Measurements from ENCODE around the gene FUOM.
"Not testable (repeated sequence)": the region's sequence is repeated elsewhere in the genome, so short reads cannot be mapped to it uniquely, and the experiment has no call there.

FUOM gene

DNA sequence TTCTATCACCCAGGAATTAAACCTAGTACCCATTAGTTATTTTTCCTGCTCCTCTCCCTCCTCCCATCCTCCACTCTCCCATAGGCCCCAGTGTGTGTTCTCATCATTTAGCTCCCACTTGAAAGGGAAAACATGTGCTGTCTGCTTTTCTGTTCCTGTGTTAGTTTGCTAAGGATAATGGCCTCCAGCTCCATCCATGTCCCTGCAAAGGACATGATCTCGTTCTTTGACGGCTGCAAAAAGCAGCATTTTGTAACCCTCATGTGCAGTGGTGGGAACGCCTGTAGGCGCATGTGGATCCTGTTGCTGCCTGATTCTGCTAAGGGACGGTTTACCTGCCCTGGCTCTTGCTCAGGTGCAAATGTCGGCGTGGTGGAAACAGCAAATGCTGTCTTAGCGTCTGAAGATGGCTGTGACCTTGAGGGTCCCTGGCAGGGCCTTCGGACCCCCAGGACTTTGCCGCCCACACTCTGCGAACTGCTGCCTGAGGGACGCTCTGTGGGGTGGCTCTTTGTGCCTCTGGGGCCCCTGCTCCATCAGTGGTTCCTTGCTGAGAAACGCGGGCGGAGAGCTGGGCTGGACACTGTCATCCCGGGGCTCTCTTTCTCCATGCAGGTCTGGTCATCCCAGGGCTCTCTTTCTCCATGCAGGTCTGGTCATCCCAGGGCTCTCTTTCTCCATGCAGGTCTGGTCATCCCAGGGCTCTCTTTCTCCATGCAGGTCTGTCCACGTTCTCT, 30.6 kb upstream of the FUOM start:
- DNase-seq: no peak

DNA sequence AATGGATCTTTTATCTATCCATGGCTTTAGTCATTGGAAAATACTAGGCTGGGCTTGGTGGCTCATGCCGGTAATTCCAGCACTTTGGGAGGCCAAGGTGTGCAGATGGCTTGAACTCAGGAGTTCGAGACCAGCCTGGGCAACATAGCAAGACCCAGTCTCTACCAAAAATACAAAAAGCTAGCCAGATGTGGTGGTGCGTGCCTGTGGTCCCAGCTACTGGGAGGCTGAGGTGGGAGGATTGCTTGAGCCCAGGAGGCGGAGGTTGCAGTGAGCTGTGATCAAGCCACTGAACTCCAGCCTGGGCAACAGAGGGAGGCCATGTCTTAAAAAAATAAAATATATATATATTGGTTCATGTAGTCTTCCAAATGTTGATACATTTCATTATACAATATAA, 29.1 kb upstream of the FUOM start:
- not testable (repeated sequence) for DNase-seq

DNA sequence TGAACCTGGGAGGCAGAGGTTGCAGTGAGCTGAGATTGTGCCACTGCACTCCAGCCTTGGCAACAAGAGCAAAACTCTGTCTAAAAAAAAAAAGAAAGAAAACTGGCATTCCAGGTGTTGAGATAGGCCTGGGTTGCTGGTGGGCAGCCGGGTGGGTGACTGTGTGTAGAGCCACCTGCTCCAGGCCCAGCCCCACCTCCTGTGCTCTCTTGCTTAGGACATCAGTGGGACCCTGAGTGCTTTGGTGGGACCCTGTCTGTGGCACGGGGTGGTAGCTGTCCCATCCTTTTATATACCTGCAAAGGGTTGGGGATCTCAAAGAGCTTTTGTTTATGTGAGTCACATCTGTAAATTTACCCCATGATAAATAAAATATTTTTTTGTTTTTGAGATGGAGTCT, 27.4 kb upstream of the FUOM start:
- no peak for DNase-seq

DNA sequence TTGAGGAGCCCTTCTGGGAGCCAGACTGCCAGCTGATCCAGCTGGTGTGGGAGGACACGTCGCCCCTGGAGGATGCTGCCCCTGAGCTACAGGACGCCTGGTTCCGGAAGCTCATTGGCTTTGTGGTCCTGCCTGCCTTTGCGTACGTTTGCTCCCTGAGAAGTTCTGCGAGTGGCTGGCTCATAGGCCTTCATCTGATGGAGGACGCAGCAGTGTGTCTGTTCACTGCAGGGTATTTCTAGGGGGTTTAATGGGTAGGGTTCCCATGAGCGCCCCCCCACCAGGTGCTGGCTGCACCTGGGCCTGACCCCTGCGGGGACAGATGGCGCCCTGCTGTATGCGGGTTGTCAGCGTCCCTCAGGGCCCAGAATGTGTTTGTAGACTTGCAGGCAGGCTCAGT, 26.3 kb upstream of the FUOM start:
- DNase-seq: no peak

DNA sequence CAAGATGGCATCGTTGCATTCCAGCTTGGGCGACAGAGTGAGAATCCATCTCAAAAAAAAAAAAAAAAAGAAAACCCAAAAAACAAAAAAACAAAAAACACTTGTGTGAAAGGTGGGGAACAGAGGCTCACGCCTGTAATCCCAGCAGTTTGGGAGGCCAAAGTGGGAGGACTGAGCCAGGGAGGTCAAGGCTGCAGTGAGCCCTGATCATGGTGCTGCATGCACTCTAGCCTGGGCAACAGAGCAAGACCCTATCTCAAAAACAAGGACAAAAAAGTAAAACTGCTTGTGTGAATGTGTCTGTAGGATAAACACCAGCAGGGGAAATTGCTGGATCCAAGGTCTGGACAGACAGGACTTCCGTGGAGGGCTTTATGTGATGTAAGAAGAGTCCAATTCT, 25.7 kb upstream of the FUOM start:
- no peak for DNase-seq

DNA sequence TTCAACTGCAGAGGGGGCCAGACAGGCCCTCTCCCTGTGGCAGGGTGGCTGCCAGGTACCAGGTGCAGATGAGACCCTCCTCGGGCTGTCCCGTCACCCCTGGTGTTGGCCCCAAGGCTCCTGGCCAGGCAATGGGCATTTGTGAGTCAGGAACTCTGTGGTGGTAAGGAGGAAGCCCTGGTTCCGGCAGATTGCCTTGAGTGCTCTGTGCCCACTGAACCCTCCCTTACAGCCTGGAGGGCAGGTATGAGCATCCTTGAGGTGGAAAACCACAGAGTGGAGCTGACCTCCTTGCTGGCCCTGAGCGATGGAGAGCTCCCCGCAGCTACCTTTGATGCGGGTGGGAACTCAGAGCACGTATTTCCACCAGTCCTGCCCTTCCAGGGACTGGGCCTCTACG, 23.2 kb upstream of the FUOM start:
- no peak for DNase-seq

DNA sequence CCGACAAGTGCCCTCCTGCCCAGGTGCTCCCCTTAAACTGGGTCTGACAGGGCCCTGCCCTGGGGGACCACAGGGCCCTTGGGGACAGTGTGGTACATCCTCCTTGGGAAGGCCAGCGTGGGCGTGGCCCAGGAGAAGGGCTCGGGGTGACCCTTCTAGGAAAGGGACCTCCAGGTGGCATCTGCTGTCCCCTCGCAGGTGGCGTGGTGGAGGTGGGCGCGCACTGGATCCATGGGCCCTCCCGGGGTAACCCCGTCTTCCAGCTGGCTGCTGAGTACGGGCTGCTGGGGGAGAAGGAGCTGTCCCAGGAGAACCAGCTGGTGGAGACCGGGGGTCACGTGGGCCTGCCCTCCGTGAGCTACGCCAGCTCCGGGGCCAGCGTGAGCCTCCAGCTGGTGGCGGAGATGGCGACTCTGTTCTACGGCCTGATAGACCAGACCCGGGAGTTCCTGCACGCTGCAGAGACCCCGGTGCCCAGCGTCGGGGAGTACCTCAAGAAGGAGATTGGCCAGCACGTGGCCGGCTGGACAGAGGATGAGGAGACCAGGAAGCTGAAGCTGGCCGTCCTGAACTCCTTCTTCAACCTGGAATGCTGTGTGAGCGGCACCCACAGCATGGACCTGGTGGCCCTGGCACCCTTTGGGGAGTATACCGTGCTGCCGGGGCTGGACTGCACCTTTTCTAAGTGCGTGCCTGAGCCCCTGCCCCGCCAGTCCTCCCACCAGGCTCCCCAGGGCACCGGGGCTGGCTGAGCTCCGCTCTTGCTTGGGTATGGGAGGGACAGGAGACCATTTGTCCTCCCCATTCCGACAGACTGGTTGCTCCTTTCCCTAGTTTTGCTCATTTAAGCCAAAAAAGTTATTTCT, 22.2 kb upstream of the FUOM start:
- no peak for DNase-seq

DNA sequence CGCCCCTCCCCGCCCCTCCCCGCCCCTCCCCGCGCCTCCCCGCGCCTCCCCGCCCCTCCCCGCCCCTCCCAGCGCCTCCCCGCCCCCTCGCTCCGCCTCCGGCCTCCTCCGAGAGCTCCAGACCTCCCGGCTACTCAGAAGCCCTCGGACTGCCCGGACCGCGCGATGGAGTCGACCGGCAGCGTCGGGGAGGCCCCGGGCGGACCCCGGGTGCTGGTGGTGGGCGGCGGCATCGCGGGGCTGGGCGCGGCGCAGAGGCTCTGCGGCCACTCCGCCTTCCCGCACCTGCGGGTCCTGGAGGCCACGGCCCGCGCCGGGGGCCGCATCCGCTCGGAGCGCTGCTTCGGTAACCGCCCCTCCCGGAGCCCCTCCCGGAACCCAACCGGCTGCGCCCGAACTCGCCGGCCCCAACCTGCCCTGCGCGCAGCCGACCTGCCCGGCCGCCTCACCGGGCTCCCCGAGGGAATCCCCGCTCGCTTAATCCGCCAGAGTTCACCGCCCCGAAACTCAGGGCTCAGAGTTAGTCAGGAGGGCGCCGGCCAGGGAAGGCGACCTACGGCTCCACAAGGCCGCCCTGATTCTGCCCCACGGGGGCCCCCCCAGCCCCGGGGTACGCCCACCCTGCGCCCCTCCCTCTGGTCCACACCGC, 21.5 kb upstream of the FUOM start, which contains the start of gene PAOX:
TSS of gene PAOX (plus strand) at position 111 of the 649 bp plus-strand sequence. CDS start at position 166, 55 bp downstream.
- peak; percentile 6 for DNase-seq

DNA sequence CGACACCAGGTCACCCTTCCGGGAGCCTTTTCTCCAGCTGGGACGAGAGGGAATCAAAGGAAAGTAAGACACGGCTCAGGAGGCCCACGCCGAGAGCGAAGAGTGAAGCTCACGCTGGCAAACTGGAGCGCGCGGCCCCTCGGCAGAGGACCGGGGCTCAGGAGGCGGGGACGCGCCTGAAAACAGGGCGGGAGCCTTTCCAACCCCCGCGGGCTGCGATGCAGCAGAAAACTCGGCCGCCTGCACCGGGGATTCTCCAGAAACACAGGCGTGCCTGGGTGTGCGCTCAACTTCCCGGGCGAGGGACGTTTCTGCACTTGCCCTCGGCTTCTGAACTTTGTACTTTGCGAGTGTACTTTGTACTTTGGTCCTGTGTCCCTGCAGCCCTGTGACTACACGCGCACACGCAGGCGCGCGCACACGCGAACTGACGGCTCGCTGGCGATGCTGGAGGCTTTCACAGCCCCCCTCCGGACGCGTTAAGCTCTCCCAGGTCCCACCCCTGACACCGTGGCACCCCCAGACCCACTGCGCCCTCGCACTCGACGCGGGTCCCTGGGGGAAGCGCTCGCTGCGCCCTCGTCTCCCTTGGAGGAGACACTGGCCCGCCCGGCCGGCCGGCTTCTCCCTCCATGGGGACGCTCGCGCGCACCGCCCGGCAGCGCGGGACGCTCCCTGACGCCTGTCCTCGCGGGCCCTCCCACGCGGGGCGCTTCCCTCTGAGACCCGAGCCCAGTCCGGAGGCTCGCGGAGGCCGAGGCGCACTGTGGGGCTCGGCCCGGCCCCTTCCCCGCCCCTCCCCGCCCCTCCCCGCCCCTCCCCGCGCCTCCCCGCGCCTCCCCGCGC, 20.7 kb upstream of the FUOM start:
- peak; percentile 50 for DNase-seq

DNA sequence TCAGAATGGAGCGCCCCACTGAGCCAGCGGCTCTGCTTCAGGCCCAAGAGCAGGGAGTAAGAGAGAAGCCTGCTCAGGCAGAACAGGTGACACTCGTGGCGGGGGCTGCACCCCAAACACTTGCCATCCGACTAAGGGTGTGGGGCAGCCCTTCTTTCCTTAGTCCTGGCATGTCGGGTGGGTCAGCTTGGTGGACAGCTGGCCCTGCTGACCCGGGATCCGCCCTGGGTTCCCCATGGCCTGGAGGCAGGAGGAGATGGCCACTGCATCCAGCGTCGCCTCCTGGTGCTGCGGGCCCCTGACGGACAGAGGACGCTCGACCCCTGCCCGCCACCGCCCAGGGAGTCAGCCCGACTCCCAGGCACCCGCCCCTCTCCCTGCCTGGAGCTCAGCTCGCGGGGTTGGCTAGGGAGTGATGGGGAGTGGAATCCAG, 20.0 kb upstream of the FUOM start:
- no peak for DNase-seq

DNA sequence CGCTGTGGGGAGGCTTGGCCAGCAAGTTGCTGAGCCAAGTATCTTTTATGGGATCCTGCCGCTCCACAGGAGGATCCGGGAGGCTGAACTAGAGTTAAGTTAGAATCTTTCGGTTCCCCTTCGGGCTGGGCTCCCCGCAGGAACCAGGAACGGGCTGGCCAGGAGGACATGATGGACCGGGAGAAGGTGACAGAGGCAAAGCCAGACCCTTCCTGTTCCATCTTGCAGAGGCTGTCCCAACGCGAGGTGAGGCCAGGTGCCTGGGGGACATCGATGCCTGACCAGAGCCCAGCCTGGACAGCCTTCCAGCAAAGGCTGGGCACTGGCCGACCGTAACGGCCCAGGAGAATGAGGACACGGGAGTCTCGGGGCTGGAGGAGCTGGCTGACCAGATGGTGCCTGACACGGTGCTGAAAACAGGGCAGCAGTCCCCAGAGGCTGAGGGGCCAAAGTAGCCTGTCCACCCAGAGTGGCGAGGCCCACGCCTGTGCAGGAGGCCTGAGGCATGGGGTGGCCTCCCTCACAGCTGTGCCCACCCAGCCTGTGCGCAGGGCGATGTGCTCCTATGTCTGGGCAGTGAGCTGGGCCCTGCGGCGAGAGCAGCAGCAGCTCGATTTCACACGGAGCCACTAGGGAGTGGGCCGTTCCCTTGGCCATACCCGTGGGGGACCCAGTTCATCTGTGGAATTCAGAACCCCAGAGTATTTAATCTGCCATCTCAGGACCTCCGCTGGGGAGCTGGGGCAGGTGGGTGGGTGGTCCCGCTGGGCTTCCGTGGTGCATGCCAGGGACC, 19.4 kb upstream of the FUOM start:
- DNase-seq: no peak

DNA sequence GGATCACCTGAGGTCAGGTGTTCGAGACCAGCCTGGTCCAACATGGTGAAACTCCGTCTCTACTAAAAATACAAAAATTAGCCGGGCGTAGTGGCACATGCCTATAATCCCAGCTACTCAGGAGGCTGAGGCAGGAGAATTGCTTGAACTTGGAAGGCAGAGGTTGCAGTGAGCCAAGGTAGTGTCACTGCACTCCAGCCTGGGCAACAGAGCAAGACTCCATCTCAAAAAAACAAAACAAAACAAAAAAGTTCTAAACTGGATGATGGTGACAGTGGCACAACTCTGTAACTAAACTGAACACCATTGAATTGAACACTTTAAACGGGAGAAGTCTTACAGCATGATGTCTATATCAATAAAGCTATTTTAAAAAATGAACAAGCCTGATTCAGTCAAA, 18.4 kb upstream of the FUOM start:
- not testable (repeated sequence) for DNase-seq

DNA sequence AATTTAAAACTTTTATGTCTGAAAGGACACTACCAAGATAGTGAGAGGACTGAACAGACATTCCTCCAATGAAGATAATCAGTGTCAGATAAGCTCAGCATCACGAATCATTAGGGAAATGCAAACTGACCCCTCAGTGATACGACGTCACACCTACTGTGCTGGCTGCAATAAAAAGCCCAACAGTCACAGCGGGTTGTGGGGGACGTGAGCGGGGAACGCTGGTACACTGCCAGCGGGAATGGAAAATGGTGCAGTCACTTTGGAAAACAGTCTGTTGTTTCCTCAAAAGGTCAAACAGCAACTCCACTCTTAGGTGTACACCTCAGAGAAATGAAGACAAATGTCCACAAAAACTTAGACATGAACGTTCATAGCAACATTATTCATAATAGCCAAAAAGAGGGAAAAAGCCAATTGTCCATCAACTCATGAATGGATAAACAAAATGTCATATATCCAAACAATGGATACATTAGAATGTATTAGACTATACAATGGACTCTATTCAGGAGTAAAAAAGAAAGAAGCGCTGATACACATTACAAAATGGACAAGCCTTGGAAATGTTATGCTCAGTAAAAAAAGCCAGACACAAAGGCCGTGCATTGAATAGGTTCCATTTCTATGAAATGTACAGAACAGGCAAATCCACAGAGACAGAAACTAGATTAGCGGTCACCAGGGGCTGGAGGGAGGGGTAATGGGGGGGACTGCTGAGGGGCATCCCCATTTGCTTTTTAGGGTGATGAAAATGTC, 17.7 kb upstream of the FUOM start:
- no peak for DNase-seq

DNA sequence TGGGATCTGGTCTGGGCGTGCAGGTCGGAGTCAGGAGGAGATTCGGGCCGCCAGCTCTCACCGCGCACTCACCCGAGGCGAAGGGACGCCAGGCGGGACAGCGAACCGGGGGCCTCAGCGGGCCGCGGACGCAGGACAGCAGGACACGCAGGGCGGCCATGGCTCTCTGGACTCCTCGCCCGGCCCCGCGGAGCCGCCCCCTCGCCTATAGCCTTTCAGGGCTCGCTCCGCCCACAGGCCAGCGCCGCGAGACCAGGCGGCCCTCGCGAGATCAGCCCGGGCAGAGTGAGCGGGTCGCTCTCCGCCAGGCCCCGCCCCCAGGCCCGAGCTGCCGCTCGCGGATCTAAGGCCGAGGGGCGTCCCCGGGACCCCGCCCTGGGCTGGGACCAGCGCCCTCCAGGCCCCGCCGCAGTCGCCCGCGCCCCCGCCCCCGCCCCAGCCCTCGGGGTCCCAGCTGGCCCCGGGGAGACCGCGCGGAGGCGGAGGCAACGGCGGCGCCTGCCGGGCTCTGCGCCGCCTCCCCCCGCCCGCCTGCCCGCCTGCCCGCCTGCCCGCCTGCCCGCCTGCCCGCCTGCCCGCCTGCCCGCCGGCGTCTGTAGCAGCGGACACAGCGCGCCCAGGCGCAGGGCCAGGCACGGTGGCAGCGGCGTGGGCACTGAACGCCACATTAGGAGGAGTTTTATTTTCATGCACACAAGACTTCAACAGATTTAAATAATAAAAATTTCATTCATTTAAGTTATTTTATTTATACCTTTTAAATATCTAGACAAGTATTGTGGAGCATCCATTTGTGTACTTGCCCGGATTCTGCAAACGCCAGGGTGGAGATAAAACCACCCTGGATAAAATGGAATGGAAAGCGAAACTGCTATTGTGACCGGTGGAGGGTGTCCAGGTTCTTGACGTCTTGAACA, 15.6 kb upstream of the FUOM start, which contains the start of gene ECHS1:
TSS of gene ECHS1 (minus strand) at position 181 of the 917 bp plus-strand sequence. CDS start at position 160, 21 bp downstream.
- DNase-seq: peak; percentile 81

DNA sequence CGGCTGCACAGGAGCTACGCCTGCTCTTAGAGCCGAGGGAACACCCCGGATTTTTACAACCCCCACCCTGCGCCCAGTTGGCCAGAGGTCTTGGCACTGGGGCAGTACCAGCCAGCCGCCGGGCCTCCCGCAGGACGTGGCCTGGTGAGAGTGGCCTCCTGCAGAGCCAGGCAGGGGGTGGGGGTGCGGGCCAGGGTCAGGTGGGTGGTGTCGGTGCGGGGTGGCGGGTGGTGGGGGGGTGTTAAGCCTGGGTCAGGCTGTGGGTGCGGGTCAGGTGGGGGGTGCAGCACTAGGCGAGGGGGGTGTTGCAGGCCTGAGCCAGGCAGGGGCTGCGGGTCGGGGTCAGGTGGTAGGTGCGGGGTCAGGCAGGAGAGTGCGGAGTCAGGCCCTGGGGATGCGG, 14.7 kb upstream of the FUOM start:
- no peak for DNase-seq

DNA sequence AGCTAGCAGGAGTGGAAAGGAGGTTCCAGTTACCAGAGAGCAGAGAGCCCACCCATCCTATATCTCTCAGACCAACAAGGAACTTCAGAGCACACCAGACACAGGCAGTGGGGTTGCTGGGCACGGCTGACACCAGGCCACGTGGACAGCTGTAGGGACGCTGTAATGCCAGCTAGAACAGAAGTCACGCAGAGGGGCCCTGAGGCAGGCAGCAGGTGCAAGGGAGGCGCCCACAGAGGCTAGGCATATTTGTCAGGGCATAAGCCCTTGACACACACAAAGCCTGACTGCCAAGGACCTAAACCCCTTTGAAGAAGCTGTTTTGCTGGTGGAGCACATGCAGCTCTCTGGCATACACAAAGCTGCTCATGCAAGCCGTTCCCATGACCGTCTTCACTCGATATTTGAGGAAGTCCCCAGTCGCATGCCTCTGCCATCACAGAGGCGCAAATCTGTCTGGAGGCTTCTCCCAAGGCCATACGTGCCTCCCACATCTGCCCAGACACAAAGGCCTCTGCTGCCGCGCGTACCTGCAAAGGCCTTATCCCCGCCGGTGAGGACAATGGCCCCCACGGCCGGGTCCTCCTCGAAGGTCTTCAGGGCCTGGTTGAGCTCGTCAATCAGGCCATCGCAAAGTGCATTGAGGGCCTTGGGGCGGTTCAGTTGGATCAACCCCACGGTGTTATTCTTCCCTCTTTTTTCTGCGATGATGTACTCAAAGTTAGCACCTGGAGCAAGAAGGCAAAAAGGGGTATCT, 12.4 kb upstream of the FUOM start:
- DNase-seq: no peak

DNA sequence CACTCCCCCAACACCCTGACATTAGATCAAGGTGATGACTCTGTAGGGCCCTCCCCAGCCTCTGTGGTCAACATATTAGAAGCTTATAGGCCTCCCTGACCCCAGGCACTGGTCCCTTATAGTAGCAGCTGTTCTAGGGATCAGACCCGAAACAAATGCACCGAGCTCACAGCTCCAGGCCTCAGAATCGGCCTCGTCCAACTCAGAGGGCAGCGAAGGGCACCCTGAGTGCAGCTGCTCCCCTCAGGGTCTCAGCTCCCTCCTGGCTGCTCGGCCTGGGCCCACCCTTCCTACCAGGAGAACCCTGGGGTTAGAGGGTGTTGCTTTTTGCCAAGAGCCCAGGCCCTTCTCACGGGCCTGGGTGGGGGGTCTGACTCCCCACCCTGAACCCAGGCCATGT, 10.3 kb upstream of the FUOM start:
- no peak for DNase-seq

DNA sequence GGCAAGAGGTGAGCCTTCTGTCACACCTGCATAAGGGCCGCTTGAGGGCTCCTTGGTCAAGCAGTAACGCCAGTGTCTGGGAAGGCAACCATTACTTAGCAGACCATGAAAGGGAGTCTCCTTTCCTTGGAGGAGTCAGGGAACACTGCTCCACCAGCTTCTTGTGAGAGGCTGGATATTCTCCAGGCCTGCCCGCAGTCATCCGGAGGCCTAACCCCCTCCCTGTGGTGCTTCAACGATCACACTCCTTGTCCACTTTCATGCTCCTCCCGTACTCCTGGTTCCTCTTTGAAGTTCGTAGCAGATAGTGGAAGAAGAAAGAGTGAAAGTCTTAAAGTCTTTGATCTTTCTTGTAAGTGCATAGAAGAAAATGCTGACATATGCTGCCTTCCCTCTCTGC, 9.6 kb upstream of the FUOM start:
- DNase-seq: not testable (repeated sequence)

DNA sequence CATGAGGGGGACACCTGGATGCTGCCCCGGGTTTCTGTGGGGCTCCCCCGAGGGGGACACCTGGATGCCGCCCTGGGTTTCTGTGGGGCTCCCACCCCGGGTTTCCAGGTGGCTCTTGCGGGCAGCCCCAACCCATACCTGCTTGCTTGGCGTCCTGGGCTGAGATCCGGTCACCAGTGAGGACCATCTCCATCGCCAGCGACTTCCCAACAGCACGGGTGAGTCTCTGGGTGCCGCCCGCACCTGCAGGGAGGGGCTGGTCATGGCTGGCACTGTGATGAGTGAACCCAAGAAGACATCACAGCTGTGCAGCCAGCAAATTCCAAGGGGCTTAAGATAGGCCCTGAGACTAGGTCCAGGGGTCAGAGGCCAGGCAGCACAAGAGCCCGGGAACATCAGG, 8.9 kb upstream of the FUOM start:
- no peak for DNase-seq
